ENCODE results near the gene ZDHHC17.

ZDHHC17 gene

GRCh38 chr12:76883811-76884210 lies 119.9 kb downstream of the ZDHHC17 start:
- H3K9me3 ChIP-seq (ENCODE audit: low read length): no peaks in the 10 kb centered on the region
- no peaks in the 10 kb centered on the region for H4K20me1 ChIP-seq (ENCODE audit: insufficient read depth, low read length)
- no peak overlapping the region for H3K4me2 ChIP-seq (ENCODE audit: low read length)
- no peaks in the 10 kb centered on the region for H3K4me1 ChIP-seq (ENCODE audit: insufficient read depth, low read length, severe bottlenecking)
- H3K4me3 ChIP-seq (ENCODE audit: low read depth, low read length, poor library complexity, severe bottlenecking): no peak overlapping the region
- H2AFZ ChIP-seq (ENCODE audit: low read length): no peak overlapping the region
- no peak overlapping the region for H3K27ac ChIP-seq (ENCODE audit: low read depth, low read length, poor library complexity, severe bottlenecking)
- H3K27me3 ChIP-seq (ENCODE audit: insufficient read depth, low read length): no peaks in the 10 kb centered on the region; the same call in 1 of the 2 replicates
- H3K79me2 ChIP-seq (ENCODE audit: insufficient read depth, low read length): no peaks in the 10 kb centered on the region
- H3K9ac ChIP-seq (ENCODE audit: low read length): no peak overlapping the region
- H3K36me3 ChIP-seq (ENCODE audit: insufficient read depth, low read length): no peaks in the 10 kb centered on the region
- H3F3A ChIP-seq (ENCODE audit: insufficient read depth, low read length): no peaks in the 10 kb centered on the region
- TF ChIP-seq CTCF (IDR thresholded peaks at IDR 0.05; ENCODE audit: low read length) (no peak), EZH2 (IDR thresholded peaks at IDR 0.05; ENCODE audit: borderline replicate concordance, low read length) (no peak)
- no peaks in the 10 kb centered on the region for H3K9me2 ChIP-seq (ENCODE audit: low read depth, low read length)

- no peaks in the 10 kb centered on the region for H3K4me1 ChIP-seq (ENCODE audit: insufficient read depth, low read length, severe bottlenecking)
- H3K36me3 ChIP-seq (ENCODE audit: insufficient read depth, low read length): no peaks in the 10 kb centered on the region
- no peaks in the 10 kb centered on the region; the same call in 1 of the 2 replicates for H3K27me3 ChIP-seq (ENCODE audit: insufficient read depth, low read length)
- no peak for TF ChIP-seq EZH2 (IDR thresholded peaks at IDR 0.05; ENCODE audit: borderline replicate concordance, low read length)
- TF ChIP-seq CTCF (IDR thresholded peaks at IDR 0.05; ENCODE audit: low read length): no peak
- H3F3A ChIP-seq (ENCODE audit: insufficient read depth, low read length): no peaks in the 10 kb centered on the region
- no peak overlapping the region for H3K9ac ChIP-seq (ENCODE audit: low read length)
- H3K4me2 ChIP-seq (ENCODE audit: low read length): no peak overlapping the region
- no peak overlapping the region for H3K27ac ChIP-seq (ENCODE audit: low read depth, low read length, poor library complexity, severe bottlenecking)
- no peak overlapping the region for H3K4me3 ChIP-seq (ENCODE audit: low read depth, low read length, poor library complexity, severe bottlenecking)
- H3K9me2 ChIP-seq (ENCODE audit: low read depth, low read length): no peaks in the 10 kb centered on the region
- no peaks in the 10 kb centered on the region for H3K79me2 ChIP-seq (ENCODE audit: insufficient read depth, low read length)
- no peaks in the 10 kb centered on the region for H4K20me1 ChIP-seq (ENCODE audit: insufficient read depth, low read length)
- no peak overlapping the region for H2AFZ ChIP-seq (ENCODE audit: low read length)
- H3K9me3 ChIP-seq (ENCODE audit: low read length): no peaks in the 10 kb centered on the region; the same call in 1 of the 2 replicates
Measured at GRCh38 chr12:76888775-76889174, 124.9 kb downstream of the ZDHHC17 start.

- Histone ChIP-seq H3K27me3 (ENCODE audit: insufficient read depth, low read length) (no peaks in the 10 kb centered on the region; the same call in 1 of the 2 replicates), H3K9me2 (ENCODE audit: low read depth, low read length) (no peaks in the 10 kb centered on the region), H3K36me3 (ENCODE audit: insufficient read depth, low read length) (no peaks in the 10 kb centered on the region), H3K4me1 (ENCODE audit: insufficient read depth, low read length, severe bottlenecking) (no peaks in the 10 kb centered on the region), H4K20me1 (ENCODE audit: insufficient read depth, low read length) (no peaks in the 10 kb centered on the region), H3K4me2 (ENCODE audit: low read length) (no peak overlapping the region), H3K4me3 (ENCODE audit: low read depth, low read length, poor library complexity, severe bottlenecking) (no peak overlapping the region), H2AFZ (ENCODE audit: low read length) (no peak overlapping the region), H3K27ac (ENCODE audit: low read depth, low read length, poor library complexity, severe bottlenecking) (no peak overlapping the region), H3K9me3 (ENCODE audit: low read length) (peaks cover 3% of the 10 kb centered on the region), H3K9ac (ENCODE audit: low read length) (no peak overlapping the region), H3K79me2 (ENCODE audit: insufficient read depth, low read length) (no peaks in the 10 kb centered on the region), H3F3A (ENCODE audit: insufficient read depth, low read length) (no peaks in the 10 kb centered on the region)
- TF ChIP-seq EZH2 (IDR thresholded peaks at IDR 0.05; ENCODE audit: borderline replicate concordance, low read length): no peak
- TF ChIP-seq CTCF (IDR thresholded peaks at IDR 0.05; ENCODE audit: low read length): no peak
Measured at GRCh38 chr12:76890151-76891143, 126.5 kb downstream of the ZDHHC17 start.
